ENCODE measurements around the gene MAP2. TPM values are rescaled to one million over a fixed set of nuclear protein-coding genes. Genes with fewer than 3 reads are reported as not detected.

Gene MAP2
- total and polyA plus RNA-seq, 4 donors: 0.70 to 4.2 (median 1.9) TPM

GRCh38 chr2:209411296-209411695, 12.6 kb upstream of the MAP2 start:
- no peaks in the 10 kb centered on the region for H3K36me3 ChIP-seq (ENCODE audit: control insufficient read depth in 4 of 4, insufficient read depth in 3 of 4, low read depth in 1 of 4, low read length in 3 of 4)
- no peak for DNase-seq (ENCODE audit: low spot score)
- peaks cover 0 to 3% (median 0%) of the 10 kb centered on the region in 4 donors for H3K27me3 ChIP-seq (ENCODE audit: control insufficient read depth in 4 of 4, insufficient read depth in 4 of 4, low read length in 3 of 4)
- no peak overlapping the region for H3K9ac ChIP-seq (ENCODE audit: low read depth in 1 of 2, low read length in 2 of 2)
- peaks cover 0 to 5% (median 0%) of the 10 kb centered on the region in 4 donors for H3K9me3 ChIP-seq (ENCODE audit: control insufficient read depth in 4 of 4, low read length in 3 of 4)
- H3K4me1 ChIP-seq (ENCODE audit: control insufficient read depth in 4 of 4, insufficient read depth in 4 of 4, low read length in 3 of 4): peaks cover 0 to 2% (median 0%) of the 10 kb centered on the region in 4 donors
- TF ChIP-seq FOXA2 (IDR thresholded peaks at IDR 0.05): no peak
- TF ChIP-seq FOXA1 (IDR thresholded peaks at IDR 0.05): no peak
- no peak for TF ChIP-seq RXRA (IDR thresholded peaks at IDR 0.05)
- H3K4me3 ChIP-seq (ENCODE audit: low read depth in 1 of 3, low read length in 3 of 3): no peak overlapping the region
- no peak overlapping the region for H3K27ac ChIP-seq (ENCODE audit: low read depth in 1 of 2, low read length in 2 of 2)
- 91% methylated on average over 1 of the region's 1 CpG for WGBS

GRCh38 chr2:209411718-209412117, 12.1 kb upstream of the MAP2 start:
- peaks cover 0 to 2% (median 0%) of the 10 kb centered on the region in 4 donors for H3K4me1 ChIP-seq (ENCODE audit: control insufficient read depth in 4 of 4, insufficient read depth in 4 of 4, low read length in 3 of 4)
- no peaks in the 10 kb centered on the region for H3K36me3 ChIP-seq (ENCODE audit: control insufficient read depth in 4 of 4, insufficient read depth in 3 of 4, low read depth in 1 of 4, low read length in 3 of 4)
- H3K27me3 ChIP-seq (ENCODE audit: control insufficient read depth in 4 of 4, insufficient read depth in 4 of 4, low read length in 3 of 4): peaks cover 0 to under 1% (median 0%) of the 10 kb centered on the region in 4 donors
- TF ChIP-seq RAD21 (IDR thresholded peaks at IDR 0.05) (no peak), RXRA (IDR thresholded peaks at IDR 0.05) (no peak), JUND (IDR thresholded peaks at IDR 0.05) (no peak), REST (IDR thresholded peaks at IDR 0.05) (no peak), FOXA1 (IDR thresholded peaks at IDR 0.05) (no peak), FOXA2 (IDR thresholded peaks at IDR 0.05) (no peak), SP1 (IDR thresholded peaks at IDR 0.05) (no peak), TAF1 (conservative IDR thresholded peaks at IDR 0.05) (no peak), CTCF (IDR thresholded peaks at IDR 0.05; ENCODE audit: low read depth, low read length, missing input control) (no peak), ZBTB33 (IDR thresholded peaks at IDR 0.05) (no peak), MAX (IDR thresholded peaks at IDR 0.05) (no peak), GABPA (IDR thresholded peaks at IDR 0.05 in 1 of 2, conservative IDR thresholded peaks at IDR 0.05 in 1 of 2) (no peak)
- no peak for DNase-seq (ENCODE audit: low spot score)
- no peak overlapping the region for H3K4me3 ChIP-seq (ENCODE audit: low read depth in 1 of 3, low read length in 3 of 3)
- peaks cover 0 to 8% (median 0%) of the 10 kb centered on the region in 4 donors for H3K9me3 ChIP-seq (ENCODE audit: control insufficient read depth in 4 of 4, low read length in 3 of 4)
- WGBS: 69% methylated on average over 4 of the region's 4 CpGs
- H3K27ac ChIP-seq (ENCODE audit: low read depth in 1 of 2, low read length in 2 of 2): no peak overlapping the region
- no peak overlapping the region for H3K9ac ChIP-seq (ENCODE audit: low read depth in 1 of 2, low read length in 2 of 2)

Data from liver (tissue), 9 donors.